ENCODE results near the gene ENTPD1. TPM values are rescaled to one million over a fixed set of nuclear protein-coding genes. Genes with fewer than 3 reads are reported as not detected.
"Not testable (repeated sequence)": the region's sequence is repeated elsewhere in the genome, so short reads cannot be mapped to it uniquely, and the experiment has no call there.

ENTPD1 gene
- total RNA-seq, 1 experiment from 2014 or later: 0.37 TPM

DNA sequence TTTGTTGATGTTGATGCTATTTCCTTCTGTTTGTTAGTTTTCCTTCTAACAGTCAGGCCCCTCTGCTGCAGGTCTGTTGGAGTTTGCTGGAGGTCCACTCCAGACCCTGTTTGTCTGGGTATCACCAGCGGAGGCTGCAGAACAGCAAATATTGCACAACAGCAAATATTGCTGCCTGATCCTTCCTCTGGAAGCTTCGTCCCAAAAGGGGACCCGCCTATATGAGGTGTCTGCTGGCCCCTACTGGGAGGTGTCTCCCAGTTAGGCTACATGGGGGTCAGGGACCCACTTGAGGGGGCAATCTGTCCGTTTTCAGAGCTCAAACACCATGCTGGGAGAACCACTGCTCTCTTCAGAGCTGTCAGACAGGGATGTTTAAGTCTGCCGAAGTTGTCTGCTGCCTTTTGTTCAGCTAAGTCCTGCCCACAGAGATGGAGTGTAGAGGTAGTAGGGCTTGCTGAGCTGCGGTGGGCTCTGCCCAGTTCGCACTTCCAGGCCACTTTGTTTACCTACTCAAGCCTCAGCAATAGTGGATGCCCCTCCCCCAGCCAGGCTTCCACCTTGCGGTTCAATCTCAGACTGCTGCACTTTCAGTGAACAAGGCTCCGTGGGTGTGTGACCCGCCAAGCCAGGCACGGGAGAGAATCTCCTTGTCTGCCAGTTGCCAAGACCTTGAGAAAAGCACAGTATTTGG, 50.9 kb downstream of the ENTPD1 start:
- CTCF ChIA-PET; H3K27me3 ChIP-seq (ENCODE audit: insufficient read depth, low read length); ATAC-seq; DNase-seq (ENCODE audit: low read depth, low spot score); H3K36me3 ChIP-seq (ENCODE audit: control insufficient read depth in 1 of 2, insufficient read depth in 2 of 2, low read length in 2 of 2); H4K20me1 ChIP-seq (ENCODE audit: insufficient read depth); H3K4me3 ChIP-seq (replicated peaks in 1 of 2; ENCODE audit: low read depth in 1 of 2, low read length in 2 of 2); H3K9me2 ChIP-seq (ENCODE audit: insufficient read depth); H3K9me3 ChIP-seq (ENCODE audit: control insufficient read depth in 1 of 2, insufficient read depth in 1 of 2, low read depth in 1 of 2, low read length in 2 of 2); H3K27ac ChIP-seq (ENCODE audit: low read depth, low read length); H2AFZ ChIP-seq (ENCODE audit: low read depth, low read length, poor library complexity, severe bottlenecking); BruUV-seq (replicated peaks); H3K4me2 ChIP-seq (ENCODE audit: low read length); H3K9ac ChIP-seq (ENCODE audit: low read length); RAD21 ChIA-PET (ENCODE audit: low non-redundant PET in 1 of 2, low total read pairs in 2 of 2, uncharacterized antibody in 2 of 2, unreplicated experiment in 2 of 2); intact Hi-C loops (cut with micrococcal nuclease); H3K4me1 ChIP-seq (ENCODE audit: control insufficient read depth in 1 of 2, insufficient read depth in 2 of 2, low read length in 2 of 2); H3K79me2 ChIP-seq (ENCODE audit: insufficient read depth, low read length); POLR2A ChIA-PET: not testable (repeated sequence)

DNA sequence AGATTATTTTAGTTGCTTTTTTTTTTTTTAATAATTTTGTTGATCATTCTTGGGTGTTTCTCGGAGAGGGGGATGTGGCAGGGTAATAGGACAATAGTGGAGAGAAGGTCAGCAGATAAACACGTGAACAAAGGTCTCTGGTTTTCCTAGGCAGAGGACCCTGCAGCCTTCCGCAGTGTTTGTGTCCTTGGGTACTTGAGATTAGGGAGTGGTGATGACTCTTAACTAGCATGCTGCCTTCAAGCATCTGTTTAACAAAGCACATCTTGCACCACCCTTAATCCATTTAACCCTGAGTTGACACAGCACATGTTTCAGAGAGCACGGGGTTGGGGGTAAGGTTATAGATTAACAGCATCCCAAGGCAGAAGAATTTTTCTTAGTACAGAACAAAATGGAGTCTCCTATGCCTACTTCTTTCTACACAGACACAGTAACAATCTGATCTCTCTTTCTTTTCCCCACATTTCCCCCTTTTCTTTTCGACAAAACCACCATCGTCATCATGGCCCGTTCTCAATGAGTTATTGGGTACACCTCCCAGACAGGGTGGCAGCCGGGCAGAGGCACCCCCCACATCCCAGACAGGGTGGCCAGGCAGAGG, 52.8 kb downstream of the ENTPD1 start:
- H3K27me3 ChIP-seq (ENCODE audit: insufficient read depth, low read length); POLR2A ChIA-PET; H3K9me3 ChIP-seq (ENCODE audit: control insufficient read depth in 1 of 2, insufficient read depth in 1 of 2, low read depth in 1 of 2, low read length in 2 of 2); DNase-seq (ENCODE audit: low read depth, low spot score); H2AFZ ChIP-seq (ENCODE audit: low read depth, low read length, poor library complexity, severe bottlenecking); intact Hi-C loops (cut with micrococcal nuclease); H3K4me3 ChIP-seq (replicated peaks in 1 of 2; ENCODE audit: low read depth in 1 of 2, low read length in 2 of 2); CTCF ChIA-PET; H3K36me3 ChIP-seq (ENCODE audit: control insufficient read depth in 1 of 2, insufficient read depth in 2 of 2, low read length in 2 of 2); ATAC-seq; BruUV-seq (replicated peaks); H3K4me2 ChIP-seq (ENCODE audit: low read length); H3K79me2 ChIP-seq (ENCODE audit: insufficient read depth, low read length); H3K9me2 ChIP-seq (ENCODE audit: insufficient read depth); H4K20me1 ChIP-seq (ENCODE audit: insufficient read depth); RAD21 ChIA-PET (ENCODE audit: low non-redundant PET in 1 of 2, low total read pairs in 2 of 2, uncharacterized antibody in 2 of 2, unreplicated experiment in 2 of 2); H3K27ac ChIP-seq (ENCODE audit: low read depth, low read length); H3K4me1 ChIP-seq (ENCODE audit: control insufficient read depth in 1 of 2, insufficient read depth in 2 of 2, low read length in 2 of 2); H3K9ac ChIP-seq (ENCODE audit: low read length): not testable (repeated sequence)
